DOHH2 (cell line): Measurements from ENCODE around the gene TEX2.

Experiments used
- H3F3A ChIP-seq: fragments of 200-600 bp; sonication (generic), shearing (Covaris generic); 2 replicates; pipeline ENCODE4 v1.6.0; 2016; ENCODE audit warnings: antibody characterized with exemption, mild to moderate bottlenecking; ENCODE audit not compliant: control insufficient read depth, insufficient read depth
- H3K27ac ChIP-seq: fragments of 200-600 bp; sonication (generic); 2 replicates; pipeline ENCODE4 v1.5.1; 2014; ENCODE audit warnings: low read depth, mild to moderate bottlenecking, low read length, moderate library complexity
- H3K27me3 ChIP-seq: fragments of 200-600 bp; sonication (generic); 2 replicates; pipeline ENCODE4 v1.6.1; 2014; ENCODE audit warnings: mild to moderate bottlenecking, low read length, mixed read lengths; ENCODE audit not compliant: control insufficient read depth
- H3K36me3 ChIP-seq: fragments of 200-600 bp; sonication (generic); 2 replicates; pipeline ENCODE4 v1.6.1; 2014; ENCODE audit warnings: mild to moderate bottlenecking, low read length, moderate library complexity, mixed read lengths; ENCODE audit not compliant: control insufficient read depth
- H3K4me1 ChIP-seq: fragments of 200-600 bp; sonication (generic); 2 replicates; pipeline ENCODE4 v1.6.1; 2014; ENCODE audit warnings: mild to moderate bottlenecking, low read length, mixed read lengths; ENCODE audit not compliant: control insufficient read depth
- H3K4me2 ChIP-seq: fragments of 200-600 bp; sonication (generic); 2 replicates; pipeline ENCODE4 v1.6.0; 2014; ENCODE audit warnings: mild to moderate bottlenecking, low read length, moderate library complexity
- H3K4me3 ChIP-seq: fragments of 200-600 bp; sonication (generic); 2 replicates; pipeline ENCODE4 v1.5.1; 2014; ENCODE audit warnings: mild to moderate bottlenecking, low read length, mixed read lengths
- H3K79me2 ChIP-seq: fragments of 200-600 bp; sonication (generic); 2 replicates; pipeline ENCODE4 v1.6.1; 2014; ENCODE audit warnings: mild to moderate bottlenecking, low read length, mixed read lengths; ENCODE audit not compliant: control insufficient read depth
- H3K9me2 ChIP-seq: fragments of 200-600 bp; sonication (generic); replicated peaks from 2 replicates; pipeline ENCODE4 v1.6.1; 2014; ENCODE audit warnings: mild to moderate bottlenecking, low read length, mixed read lengths; ENCODE audit not compliant: control insufficient read depth
- H3K9me3 ChIP-seq: fragments of 200-600 bp; sonication (generic); 2 replicates; pipeline ENCODE4 v1.6.1; 2014; ENCODE audit warnings: antibody characterized with exemption, low read length, mixed read lengths; ENCODE audit not compliant: control insufficient read depth, insufficient read depth
- H4K20me1 ChIP-seq: fragments of 200-600 bp; sonication (generic); 2 replicates; pipeline ENCODE4 v1.6.0; 2014; ENCODE audit warnings: low read depth, mild to moderate bottlenecking, antibody characterized with exemption, low read length, moderate library complexity; ENCODE audit not compliant: control insufficient read depth, insufficient read depth
- EZH2phosphoT487 ChIP-seq: fragments of 200-600 bp; sonication (generic); IDR thresholded peaks from 2 replicates; pipeline ENCODE4 v1.6.1; 2017; ENCODE audit warnings: borderline replicate concordance, mild to moderate bottlenecking, antibody characterized with exemption, low read length, moderate library complexity, mixed read lengths
- TF ChIP-seq, protein P1 (sequence below): fragments of 200-600 bp; sonication (generic); IDR thresholded peaks from one replicate; pipeline ENCODE4 v1.5.1; 2014; ENCODE audit warnings: antibody characterized with exemption, mild to moderate bottlenecking, low read depth, low read length; ENCODE audit not compliant: poor library complexity, severe bottlenecking

Gene TEX2

DNA sequence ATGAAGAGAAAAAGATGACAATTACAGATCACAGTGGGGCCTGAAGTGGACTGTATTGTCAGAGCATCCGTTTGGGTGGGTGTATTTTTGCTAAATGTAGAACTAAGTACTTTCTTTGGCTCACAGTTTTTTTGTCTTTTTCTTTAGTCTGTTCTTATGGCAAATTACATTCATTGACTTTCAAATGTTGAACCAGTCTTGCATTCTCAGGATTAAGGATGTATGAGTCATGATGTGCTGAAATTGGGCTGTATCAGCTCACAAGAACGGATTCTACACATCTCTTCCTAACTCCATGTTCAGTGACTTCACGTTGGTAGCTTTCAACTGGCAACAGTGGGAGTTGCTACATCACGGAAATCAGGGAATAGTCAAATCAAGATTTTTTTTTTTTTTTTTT lies 66.5 kb downstream of the TEX2 start:
- Histone ChIP-seq H3K4me3 (no peak overlapping the region), H3K27ac (no peak overlapping the region)

DNA sequence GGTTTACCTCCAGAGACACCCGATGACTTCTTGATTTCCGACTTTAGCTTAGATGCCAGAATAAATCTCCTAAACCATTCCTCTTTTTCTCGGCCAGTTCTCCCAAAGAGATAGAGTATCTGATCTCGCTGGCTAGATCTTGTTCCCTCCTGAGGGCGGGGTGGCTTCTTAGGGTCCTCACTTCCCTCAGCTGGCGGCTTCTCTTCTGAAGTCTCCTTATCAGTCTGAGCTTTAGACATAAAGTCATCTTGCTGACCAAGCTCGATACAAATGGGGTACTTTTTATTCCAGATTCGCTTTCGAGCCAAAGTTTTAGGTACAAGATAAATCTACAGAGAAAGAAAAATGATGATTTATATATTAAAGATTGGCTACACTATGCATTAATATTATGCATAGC lies 69.5 kb downstream of the TEX2 start:
- Histone ChIP-seq H3K9me3 (no peaks in the 10 kb centered on the region), H3F3A (no peaks in the 10 kb centered on the region)

More for the DNA sequence above, 66.5 kb downstream of the TEX2 start:
- Histone ChIP-seq H3K9me2 (no peaks in the 10 kb centered on the region), H3K4me1 (no peaks in the 10 kb centered on the region), H3K4me2 (no peak overlapping the region), H3K79me2 (no peaks in the 10 kb centered on the region), H3K36me3 (no peaks in the 10 kb centered on the region), H3F3A (no peaks in the 10 kb centered on the region), H3K9me3 (no peaks in the 10 kb centered on the region), H3K27me3 (no peaks in the 10 kb centered on the region), H4K20me1 (no peaks in the 10 kb centered on the region)
- TF ChIP-seq, protein P1, sequence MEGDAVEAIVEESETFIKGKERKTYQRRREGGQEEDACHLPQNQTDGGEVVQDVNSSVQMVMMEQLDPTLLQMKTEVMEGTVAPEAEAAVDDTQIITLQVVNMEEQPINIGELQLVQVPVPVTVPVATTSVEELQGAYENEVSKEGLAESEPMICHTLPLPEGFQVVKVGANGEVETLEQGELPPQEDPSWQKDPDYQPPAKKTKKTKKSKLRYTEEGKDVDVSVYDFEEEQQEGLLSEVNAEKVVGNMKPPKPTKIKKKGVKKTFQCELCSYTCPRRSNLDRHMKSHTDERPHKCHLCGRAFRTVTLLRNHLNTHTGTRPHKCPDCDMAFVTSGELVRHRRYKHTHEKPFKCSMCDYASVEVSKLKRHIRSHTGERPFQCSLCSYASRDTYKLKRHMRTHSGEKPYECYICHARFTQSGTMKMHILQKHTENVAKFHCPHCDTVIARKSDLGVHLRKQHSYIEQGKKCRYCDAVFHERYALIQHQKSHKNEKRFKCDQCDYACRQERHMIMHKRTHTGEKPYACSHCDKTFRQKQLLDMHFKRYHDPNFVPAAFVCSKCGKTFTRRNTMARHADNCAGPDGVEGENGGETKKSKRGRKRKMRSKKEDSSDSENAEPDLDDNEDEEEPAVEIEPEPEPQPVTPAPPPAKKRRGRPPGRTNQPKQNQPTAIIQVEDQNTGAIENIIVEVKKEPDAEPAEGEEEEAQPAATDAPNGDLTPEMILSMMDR = no peak
- TF ChIP-seq EZH2phosphoT487 = no peak

DNA sequence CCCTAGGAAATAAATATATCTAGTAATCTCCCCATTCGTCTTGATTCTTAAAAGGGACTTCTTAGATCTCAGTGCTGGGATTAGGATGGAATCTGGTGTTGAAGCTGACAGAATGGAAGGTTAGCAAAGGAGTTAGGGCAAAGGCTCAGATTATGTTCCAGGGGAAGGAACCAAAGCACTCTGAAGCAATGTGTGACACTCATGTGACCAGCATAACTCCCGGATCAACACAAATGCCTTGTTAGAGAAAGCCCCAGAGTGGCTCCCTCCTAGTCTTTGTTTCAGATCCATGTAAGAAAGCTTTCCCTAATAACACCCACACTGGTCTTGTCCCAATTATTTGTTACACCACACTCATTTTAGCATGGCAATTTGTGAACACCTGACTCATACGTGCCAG lies 70.5 kb downstream of the TEX2 start:
- no peak for TF ChIP-seq EZH2phosphoT487
- TF ChIP-seq, protein P1 = no peak

More for the DNA sequence above, 69.5 kb downstream of the TEX2 start:
- Histone ChIP-seq H3K4me3 (no peak overlapping the region), H3K27ac (no peak overlapping the region), H3K4me1 (no peaks in the 10 kb centered on the region), H3K9me2 (no peaks in the 10 kb centered on the region), H3K4me2 (no peak overlapping the region), H3K36me3 (peaks cover 2% of the 10 kb centered on the region; the same call in 1 of the 2 replicates), H4K20me1 (no peaks in the 10 kb centered on the region), H3K27me3 (no peaks in the 10 kb centered on the region), H3K79me2 (no peaks in the 10 kb centered on the region)
- no peak for TF ChIP-seq EZH2phosphoT487
- TF ChIP-seq, protein P1 = no peak

More for the DNA sequence above, 70.5 kb downstream of the TEX2 start:
- no peaks in the 10 kb centered on the region for H3K9me3 ChIP-seq
- H3K4me1 ChIP-seq = no peaks in the 10 kb centered on the region
- no peak overlapping the region for H3K27ac ChIP-seq
- H3F3A ChIP-seq = no peaks in the 10 kb centered on the region
- H3K9me2 ChIP-seq = no peaks in the 10 kb centered on the region
- no peaks in the 10 kb centered on the region for H4K20me1 ChIP-seq
- H3K4me2 ChIP-seq = no peak overlapping the region
- H3K79me2 ChIP-seq = no peaks in the 10 kb centered on the region
- no peaks in the 10 kb centered on the region for H3K27me3 ChIP-seq
- H3K4me3 ChIP-seq = no peak overlapping the region
- peaks cover 2% of the 10 kb centered on the region; the same call in 1 of the 2 replicates for H3K36me3 ChIP-seq
